Stimulated activated CD8-positive, alpha-beta memory T cell treated with anti-CD3 and anti-CD28 coated beads, Interleukin-4, amount 100 ng/mL, for 4 hours (primary cell): ENCODE data around the gene ZNF765.
"Not testable (repeated sequence)": the region's sequence is repeated elsewhere in the genome, so short reads cannot be mapped to it uniquely, and the experiment has no call there.

Source experiments
- DNase-seq, 2 donors: peaks; one replicate each; pipeline ENCODE4 v3.0.0-alpha.2; 2020; ENCODE audit warnings: low read depth in 2 of 2, low spot score in 1 of 2

The ZNF765 gene

DNA sequence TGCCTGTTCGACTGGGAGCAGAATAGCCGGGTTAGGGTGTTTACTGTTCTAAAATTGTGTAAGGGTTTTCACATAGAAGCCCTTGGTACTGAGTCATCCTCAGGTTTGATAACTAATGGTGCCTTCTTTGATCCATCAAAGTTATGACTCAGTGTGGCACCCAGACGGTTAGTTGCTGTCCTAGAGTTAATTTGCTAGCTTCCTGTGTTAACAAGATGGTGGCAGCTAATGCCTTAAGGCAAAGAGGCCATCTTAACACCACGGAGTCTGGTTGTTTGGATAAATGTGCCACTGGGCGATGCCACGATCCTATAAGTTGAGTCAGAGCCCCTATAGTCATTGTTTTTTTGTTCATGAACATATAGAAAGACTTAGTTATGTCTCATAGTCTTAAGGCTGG lies 80.5 kb downstream of the ZNF765 start:
- DNase-seq: not testable (repeated sequence)
